Adrenal gland (tissue), 12 donors: ENCODE results near the gene KCNF1. TPM values are rescaled to one million over a fixed set of nuclear protein-coding genes. Genes with fewer than 3 reads are reported as not detected.

Source experiments
- DNase-seq, 7 donors: peaks; one replicate each; pipeline ENCODE4 v3.0.0-alpha.2; 2019 to 2020
- H3K27ac ChIP-seq, 5 donors: fragments of 200-600 bp; sonication (generic) in 4 of 5; 1 replicate in 3 of 5; 2 replicates in 2 of 5; pipeline versions ENCODE4 v1.5.1 to v1.8.0; 2016 to 2020; ENCODE audit warnings: mild to moderate bottlenecking in 1 of 5
- H3K27me3 ChIP-seq: fragments of 200-600 bp; 2 replicates; pipeline ENCODE4 v1.8.0; 2021
- H3K36me3 ChIP-seq, 2 donors: fragments of 200-600 bp; replicated peaks in 1 of 2; 1 replicate in 1 of 2; 2 replicates in 1 of 2; pipeline versions ENCODE4 v1.5.1 to v1.8.0; 2018 to 2022
- H3K4me1 ChIP-seq, 2 donors: fragments of 200-600 bp; replicated peaks in 1 of 2; 1 replicate in 1 of 2; 2 replicates in 1 of 2; pipeline versions ENCODE4 v1.5.1 to v1.8.0; 2018 to 2021
- H3K4me3 ChIP-seq, 4 donors: fragments of 200-600 bp; sonication (generic) in 3 of 4; one replicate each; pipeline ENCODE4 v1.5.1; 2016 to 2018
- H3K9me3 ChIP-seq, 3 donors: fragments of 200-600 bp; sonication (generic) in 1 of 3; replicated peaks in 1 of 3; 1 replicate in 2 of 3; 2 replicates in 1 of 3; pipeline versions ENCODE4 v1.5.1 to v1.8.0; 2016 to 2021
- CTCF ChIP-seq, 6 experiments: fragments of 450-650 bp in 4 of 6; fragments of 200-600 bp in 2 of 6; sonication (generic) in 1 of 6; IDR thresholded peaks; 1 replicate in 5 of 6; 2 replicates in 1 of 6; pipeline versions ENCODE4 v1.5.1 to v1.8.0; 2016 to 2021; ENCODE audit warnings: antibody characterized with exemption in 6 of 6, mild to moderate bottlenecking in 2 of 6, moderate library complexity in 1 of 6
- POLR2A ChIP-seq, 2 donors: fragments of 450-650 bp; IDR thresholded peaks; one replicate each; pipeline ENCODE4 v1.6.1; 2017; ENCODE audit warnings: antibody characterized with exemption in 2 of 2, mild to moderate bottlenecking in 2 of 2, moderate library complexity in 1 of 2
- WGBS, 4 donors: extraction: QIAGEN DNeasy Blood & Tissue Kit in 2 of 4; methylation state at CpG; one replicate each; pipeline versions ENCODE4 v1.1.5 to v1.1.7; 2013 to 2017; 5-methylcytosine and 5-hydroxymethylcytosine counted together
- intact Hi-C, 2 donors: fragments of 100-400 bp; cut with DNase I; formaldehyde crosslinking; loops; one replicate each; pipeline versions ENCODE4 v1.14.1 to v1.15.0; 2022 to 2023
- polyA plus RNA-seq, 3 donors: library from polyadenylated mRNA; stranded (reverse); fragments of 200-250 nt in 2 of 3; fragments of 350-450 nt in 1 of 3; fragmentation: Illumina TruSeq in 1 of 3; extraction: RNeasy Lipid Tissue Mini Kit (QIAGEN cat#74804) in 1 of 3; gene quantifications; one replicate each; pipeline ENCODE4 v1.2.3, GENCODE V29; 2013 to 2014
- total RNA-seq, 9 donors: library from RNA; depleted of rRNA in 4 of 9; stranded (reverse); fragments of >200 nt in 4 of 9; fragments of 120-200 nt in 1 of 9; fragmentation: NEBNext Ultra II Directional in 1 of 9; extraction: Animal tissue kit (Norgen Biotek cat#: 25700) in 1 of 9; gene quantifications; one replicate each; pipeline versions ENCODE4 v1.1.0 to v1.2.4, GENCODE V29; 2013 to 2023
- donor health status: healthy with polysubstance abuse.
- donor health status: Bipolar disorder and iron deficiency.
- donor health status: DM: yes; HTN: yes; CAD: no.
- donor health status: DM: no; HTN: no; CAD: no.
- donor health status: DM: no; HTN: no; CAD: no.
- donor health status: DM: yes; HTN: yes; CAD: no.

The KCNF1 gene
- total and polyA plus RNA-seq, 12 donors, result 0.03 to 1.1 (median 0.15) TPM; not detected in 8

DNA sequence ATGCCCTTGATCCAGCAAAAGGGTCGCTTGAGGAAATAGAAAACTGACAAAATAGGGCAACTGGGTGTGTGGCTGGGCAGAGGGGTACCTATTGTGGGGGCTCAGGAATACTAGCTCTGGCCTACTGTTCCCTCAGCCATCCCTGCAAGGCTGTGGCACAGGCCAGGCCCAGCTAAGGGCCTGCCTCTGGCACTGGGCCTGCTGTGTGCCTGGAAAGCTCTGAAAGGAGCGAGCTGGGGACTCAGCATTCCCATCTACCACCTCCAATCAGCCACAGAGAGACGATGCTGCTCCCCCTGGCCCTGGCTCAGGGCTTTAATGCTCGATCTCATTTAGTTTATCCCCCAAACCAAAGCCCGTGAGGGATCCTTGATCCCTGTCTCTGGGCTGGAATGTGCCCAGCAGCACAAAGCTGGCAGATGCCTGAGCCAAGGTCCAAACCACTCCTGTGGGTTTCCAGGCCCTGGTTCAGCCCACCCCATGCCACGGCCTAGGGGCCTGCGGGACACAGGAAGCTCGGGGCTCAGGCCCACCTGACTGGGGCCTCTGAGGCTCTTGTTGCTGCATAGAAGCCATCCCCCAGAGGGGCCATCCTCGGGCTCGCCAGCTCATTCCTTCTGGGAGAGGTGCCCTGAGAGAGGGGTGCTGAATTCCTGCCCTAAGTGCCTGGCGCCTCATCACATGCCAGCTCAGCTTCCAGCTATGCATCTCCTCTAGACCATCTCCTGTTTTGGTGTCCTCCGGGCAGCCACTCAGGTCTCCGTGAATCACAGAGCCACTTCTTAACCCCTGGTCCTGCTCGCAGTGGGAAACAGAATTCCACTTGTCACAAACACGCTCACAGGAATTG is 43.0 kb upstream of the KCNF1 start:
- intact Hi-C loops, result no loop called here
- WGBS, 4 donors, result 87 to 94% (median 90%) methylated on average over 12 to 15 of the region's 15 CpGs
- Histone ChIP-seq H3K36me3 (no peaks in the 10 kb centered on the region), H3K9me3 (no peaks in the 10 kb centered on the region), H3K4me3 (no peak overlapping the region), H3K27me3 (no peaks in the 10 kb centered on the region), H3K4me1 (no peaks in the 10 kb centered on the region), H3K27ac (no peak overlapping the region)
- DNase-seq, result no peak
- no peak for TF ChIP-seq CTCF (IDR thresholded peaks at IDR 0.05)

GRCh38 chr2:10871978-10872377 is 39.8 kb upstream of the KCNF1 start:
- Histone ChIP-seq H3K4me1 (no peaks in the 10 kb centered on the region), H3K27me3 (no peaks in the 10 kb centered on the region), H3K36me3 (no peaks in the 10 kb centered on the region), H3K4me3 (no peak overlapping the region), H3K9me3 (no peaks in the 10 kb centered on the region), H3K27ac (no peak overlapping the region)
- TF ChIP-seq POLR2A (IDR thresholded peaks at IDR 0.05) (no peak), CTCF (IDR thresholded peaks at IDR 0.05) (no peak)
- 93 to 100% (median 97%) methylated on average over 1 of the region's 1 CpG for WGBS, 4 donors
- intact Hi-C loops, result no loop called here
- no peak for DNase-seq

DNA sequence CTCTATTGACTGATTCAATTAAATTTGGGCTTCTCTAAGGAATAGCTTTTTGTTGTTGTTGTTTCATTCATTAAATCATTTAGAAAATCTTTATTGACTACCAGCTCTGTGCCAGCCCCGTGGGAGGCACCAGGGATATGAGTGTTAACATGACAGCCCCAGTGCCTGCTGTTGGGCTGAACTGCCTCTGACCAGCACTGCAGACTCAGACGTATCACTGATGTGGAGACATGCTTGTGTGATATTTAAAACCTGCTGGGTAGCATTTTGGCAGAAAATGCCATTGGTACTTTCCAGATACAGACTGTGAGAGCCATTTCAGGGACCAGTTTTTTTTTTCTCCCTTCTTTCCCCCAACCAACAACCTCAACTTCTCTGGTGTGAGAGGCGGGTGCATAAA is 38.6 kb upstream of the KCNF1 start:
- no peaks in the 10 kb centered on the region for H3K27me3 ChIP-seq
- H3K4me3 ChIP-seq, result no peak overlapping the region
- WGBS, 4 donors, result 77 to 83% (median 80%) methylated on average over 3 of the region's 3 CpGs
- no peaks in the 10 kb centered on the region for H3K36me3 ChIP-seq
- no peak for TF ChIP-seq POLR2A (IDR thresholded peaks at IDR 0.05)
- no peak for TF ChIP-seq CTCF (IDR thresholded peaks at IDR 0.05)
- DNase-seq, result no peak
- intact Hi-C loops, result no loop called here
- H3K4me1 ChIP-seq, result no peaks in the 10 kb centered on the region
- no peak overlapping the region for H3K27ac ChIP-seq
- H3K9me3 ChIP-seq, result no peaks in the 10 kb centered on the region

- no peak for DNase-seq
- Histone ChIP-seq H3K27me3 (no peaks in the 10 kb centered on the region), H3K27ac (no peak overlapping the region), H3K9me3 (no peaks in the 10 kb centered on the region), H3K4me3 (no peak overlapping the region), H3K4me1 (no peaks in the 10 kb centered on the region), H3K36me3 (no peaks in the 10 kb centered on the region)
- WGBS, 4 donors, result 62 to 70% (median 65%) methylated on average over 7 to 9 of the region's 9 CpGs
- TF ChIP-seq CTCF (IDR thresholded peaks at IDR 0.05), result no peak
- TF ChIP-seq POLR2A (IDR thresholded peaks at IDR 0.05), result no peak
- intact Hi-C loops, result no loop called here
These were observed 37.8 kb upstream of the KCNF1 start for GRCh38 chr2:10873790-10874437.
